OCI-LY7 (cell line): ENCODE data around the gene CLIP3.

Source experiments
- CTCF ChIP-seq: fragments of 200-600 bp; sonication (generic); conservative IDR thresholded peaks from 2 replicates; pipeline ENCODE4 v1.5.1; 2014; ENCODE audit warnings: mild to moderate bottlenecking, antibody characterized with exemption, low read length, moderate library complexity, mixed read lengths
- EZH2phosphoT487 ChIP-seq: fragments of 200-600 bp; sonication (generic); IDR thresholded peaks from 2 replicates; pipeline ENCODE4 v1.6.1; 2018; ENCODE audit warnings: low read depth, borderline replicate concordance, mild to moderate bottlenecking, mixed run types, antibody characterized with exemption, low read length, moderate library complexity, mixed read lengths

- no peak for TF ChIP-seq CTCF
- TF ChIP-seq EZH2phosphoT487, result no peak
Observed at GRCh38 chr19:36064826-36065225, 32.2 kb upstream of the CLIP3 start.
